RWPE1 (cell line): ENCODE results near the gene TAF11L2.
"Not testable (repeated sequence)": the region's sequence is repeated elsewhere in the genome, so short reads cannot be mapped to it uniquely, and the experiment has no call there.

ENCODE experiments used
- CTCF ChIA-PET: fragments of 350-600 bp; sonication (Branson Sonifier 250); formaldehyde crosslinking; extraction: SDS; loops from one replicate; lab custom pipeline; 2021; lab: Yijun Ruan, JAX
- POLR2A ChIA-PET: fragments of 400-600 bp; formaldehyde crosslinking; extraction: SDS; loops from one replicate; lab custom pipeline; 2020; ENCODE audit warnings: antibody characterized with exemption; ENCODE audit not compliant: low non-redundant PET; lab: Yijun Ruan, JAX
- DNase-seq: peaks from one replicate; pipeline ENCODE4 v3.0.0; 2012; ENCODE audit warnings: low spot score
- H3K27ac ChIP-seq: fragments of 450-650 bp; 2 replicates; pipeline ENCODE4 v1.5.1; 2017
- CTCF ChIP-seq: fragments of 450-650 bp; conservative IDR thresholded peaks from 2 replicates; pipeline ENCODE4 v1.5.1; 2017; ENCODE audit warnings: low read depth, mild to moderate bottlenecking

Gene TAF11L2

GRCh38 chr5:17492770-17493169 is 5.3 kb upstream of the TAF11L2 start:
- ChIA-PET POLR2A (no interaction called here), CTCF (no interaction called here)
- no peak for TF ChIP-seq CTCF

DNA sequence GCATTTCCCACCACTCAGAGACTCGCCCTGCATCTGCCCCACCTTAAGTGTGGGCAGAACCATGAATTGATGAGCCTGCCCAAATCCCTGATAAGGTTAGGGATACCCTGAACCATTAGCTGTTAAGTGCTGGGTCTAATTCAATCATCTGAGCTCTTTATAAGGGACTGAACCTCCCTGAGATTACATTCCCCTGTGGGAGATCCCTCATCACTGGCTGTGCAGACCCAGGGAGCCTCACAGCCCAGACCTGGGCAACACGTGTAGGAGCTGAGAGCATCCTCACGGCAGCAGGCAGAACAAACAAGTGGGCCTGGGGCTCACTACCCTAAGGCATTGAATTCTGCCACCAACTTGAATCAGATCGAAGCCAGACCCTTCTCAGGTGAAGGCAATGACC is 585 bp upstream of the TAF11L2 start:
- DNase-seq, result no peak
- CTCF ChIA-PET, result no interaction called here
- no peak overlapping the region for H3K27ac ChIP-seq
- no peak for TF ChIP-seq CTCF
- POLR2A ChIA-PET, result no interaction called here

More at GRCh38 chr5:17492770-17493169, 5.3 kb upstream of the TAF11L2 start:
- no peak for DNase-seq
- H3K27ac ChIP-seq, result no peak overlapping the region

GRCh38 chr5:17511775-17512325 is 13.8 kb downstream of the TAF11L2 start:
- ChIA-PET CTCF (interaction anchor here (0.6 kb wide), 1 partner anchor 1126 kb away, joined by 4 read pairs; no protein-coding TSS in a partner anchor), POLR2A (no interaction called here)
- no peak for TF ChIP-seq CTCF
- DNase-seq, result no peak
- H3K27ac ChIP-seq, result no peak overlapping the region

GRCh38 chr5:17517526-17517925 is 19.5 kb downstream of the TAF11L2 start:
- POLR2A ChIA-PET, CTCF ChIA-PET, H3K27ac ChIP-seq, DNase-seq: not testable (repeated sequence)

GRCh38 chr5:17518067-17518466 is 20.0 kb downstream of the TAF11L2 start, which contains the start of gene TAF11L3:
TSS of gene TAF11L3 (plus strand) at chr5:17518367.
- CTCF ChIA-PET, POLR2A ChIA-PET, H3K27ac ChIP-seq, DNase-seq: not testable (repeated sequence)

DNA sequence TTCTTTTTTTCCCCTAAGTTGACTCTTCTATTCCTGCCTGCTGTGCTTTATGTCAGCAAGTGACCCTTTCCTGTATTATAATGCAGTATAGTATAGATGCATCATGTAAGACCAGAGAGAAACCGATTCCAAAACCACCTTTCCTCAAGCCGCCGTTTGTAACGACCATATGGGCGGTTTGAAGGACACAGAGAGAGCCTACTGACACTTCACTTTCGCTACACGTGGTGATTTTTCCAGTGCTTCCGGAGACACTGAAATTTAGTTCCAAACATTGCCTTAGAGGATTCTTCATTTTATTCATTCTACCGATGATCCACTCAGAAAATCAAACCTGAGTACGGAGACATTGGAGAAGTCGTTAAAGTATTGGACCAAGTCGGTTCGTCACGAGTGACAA is 21.5 kb downstream of the TAF11L2 start:
- DNase-seq, POLR2A ChIA-PET, CTCF ChIA-PET, H3K27ac ChIP-seq: not testable (repeated sequence)

DNA sequence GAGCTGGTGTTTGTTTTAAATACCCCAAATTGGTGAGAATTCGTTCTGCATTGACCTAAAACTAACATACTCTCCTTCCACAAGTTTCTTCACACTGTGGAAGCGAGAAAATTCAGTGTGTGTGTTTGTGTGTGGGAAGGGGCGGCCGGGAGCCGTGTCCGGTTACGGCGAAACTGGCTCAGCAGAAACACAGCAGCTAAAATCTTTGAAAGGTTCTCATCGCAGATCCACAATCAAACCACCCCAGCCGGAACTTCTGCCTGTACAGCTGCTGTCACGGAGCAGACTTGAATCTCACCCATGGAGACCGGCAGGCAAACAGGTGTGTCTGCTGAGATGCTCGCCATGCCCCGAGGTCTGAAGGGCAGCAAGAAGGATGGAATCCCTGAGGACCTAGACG is 23.5 kb downstream of the TAF11L2 start, which contains the start of gene TAF11L4:
TAF11L4 (plus strand) TSS at position 301 of the 400 bp plus-strand sequence.
- DNase-seq, CTCF ChIA-PET, H3K27ac ChIP-seq, POLR2A ChIA-PET: not testable (repeated sequence)

DNA sequence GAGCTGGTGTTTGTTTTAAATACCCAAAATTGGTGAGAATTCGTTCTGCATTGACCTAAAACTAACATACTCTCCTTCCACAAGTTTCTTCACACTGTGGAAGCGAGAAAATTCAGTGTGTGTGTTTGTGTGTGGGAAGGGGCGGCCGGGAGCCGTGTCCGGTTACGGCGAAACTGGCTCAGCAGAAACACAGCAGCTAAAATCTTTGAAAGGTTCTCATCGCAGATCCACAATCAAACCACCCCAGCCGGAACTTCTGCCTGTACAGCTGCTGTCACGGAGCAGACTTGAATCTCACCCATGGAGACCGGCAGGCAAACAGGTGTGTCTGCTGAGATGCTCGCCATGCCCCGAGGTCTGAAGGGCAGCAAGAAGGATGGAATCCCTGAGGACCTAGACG is 26.9 kb downstream of the TAF11L2 start, which contains the start of gene TAF11L5:
TAF11L5 (plus strand) TSS at position 301 of the 400 bp plus-strand sequence.
- CTCF ChIA-PET, H3K27ac ChIP-seq, DNase-seq, POLR2A ChIA-PET: not testable (repeated sequence)

DNA sequence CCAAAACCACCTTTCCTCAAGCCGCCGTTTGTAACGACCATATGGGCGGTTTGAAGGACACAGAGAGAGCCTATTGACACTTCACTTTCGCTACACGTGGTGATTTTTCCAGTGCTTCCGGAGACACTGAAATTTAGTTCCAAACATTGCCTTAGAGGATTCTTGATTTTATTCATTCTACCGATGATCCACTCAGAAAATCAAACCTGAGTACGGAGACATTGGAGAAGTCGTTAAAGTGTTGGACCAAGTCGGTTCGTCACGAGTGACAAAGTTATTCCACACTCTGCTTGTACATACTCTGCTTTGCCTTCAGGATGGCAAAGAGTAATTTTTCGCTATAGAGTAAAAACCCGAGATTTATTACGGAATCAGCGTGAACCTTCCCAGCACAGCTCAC is 28.5 kb downstream of the TAF11L2 start:
- CTCF ChIA-PET, POLR2A ChIA-PET, DNase-seq, H3K27ac ChIP-seq: not testable (repeated sequence)

GRCh38 chr5:17528369-17528768 is 30.3 kb downstream of the TAF11L2 start, which contains the start of gene TAF11L6:
TSS of gene TAF11L6 (plus strand) at chr5:17528669.
- CTCF ChIA-PET, DNase-seq, H3K27ac ChIP-seq, POLR2A ChIA-PET: not testable (repeated sequence)
